SU-DHL-6 (cell line): Measurements from ENCODE around the gene QTRT2.
A peak's percentile ranks its signal among the peaks of the same experiment; 100 is the strongest.

Experiments used
- H2AFZ ChIP-seq: fragments of 200-600 bp; sonication (generic); 2 replicates; pipeline ENCODE4 v1.6.1; 2014; ENCODE audit warnings: low read depth, mild to moderate bottlenecking, moderate library complexity, mixed read lengths, antibody characterized with exemption, low read length; ENCODE audit not compliant: severe bottlenecking
- H3F3A ChIP-seq: fragments of 200-600 bp; shearing (Covaris generic); 2 replicates; pipeline ENCODE4 v1.6.0; 2016; ENCODE audit warnings: antibody characterized with exemption, mild to moderate bottlenecking; ENCODE audit not compliant: insufficient read depth
- H3K27ac ChIP-seq: fragments of 200-600 bp; sonication (generic); 2 replicates; pipeline ENCODE4 v1.5.1; 2016; ENCODE audit warnings: low read depth, mild to moderate bottlenecking, low read length, moderate library complexity, mixed read lengths
- H3K27me3 ChIP-seq: fragments of 200-600 bp; sonication (generic), shearing (Covaris generic); 2 replicates; pipeline ENCODE4 v1.6.0; 2014; ENCODE audit warnings: mild to moderate bottlenecking, low read length
- H3K36me3 ChIP-seq: fragments of 200-600 bp; sonication (generic); 2 replicates; pipeline ENCODE4 v1.6.1; 2014; ENCODE audit warnings: mild to moderate bottlenecking, low read length, mixed read lengths
- H3K4me2 ChIP-seq: fragments of 300-600, 200-600 bp; shearing (Covaris generic), sonication (generic); 2 replicates; pipeline ENCODE4 v1.6.0; 2014; ENCODE audit warnings: low read length, low read depth, mild to moderate bottlenecking; ENCODE audit not compliant: poor library complexity, severe bottlenecking
- H3K4me3 ChIP-seq: fragments of 200-600 bp; sonication (generic); 2 replicates; pipeline ENCODE4 v1.5.1; 2014; ENCODE audit warnings: antibody characterized with exemption, low read length, mild to moderate bottlenecking, mixed read lengths; ENCODE audit not compliant: insufficient read depth, poor library complexity, severe bottlenecking
- H3K79me2 ChIP-seq: fragments of 200-600 bp; sonication (generic); 2 replicates; pipeline ENCODE4 v1.6.1; 2014; ENCODE audit warnings: mild to moderate bottlenecking, low read length, moderate library complexity; ENCODE audit not compliant: insufficient read depth
- H3K9ac ChIP-seq: fragments of 200-600 bp; sonication (generic); 2 replicates; pipeline ENCODE4 v1.7.0; 2014; ENCODE audit warnings: mild to moderate bottlenecking, low read length
- H3K9me2 ChIP-seq: fragments of 200-600 bp; sonication (generic); replicated peaks from 2 replicates; pipeline ENCODE4 v1.6.1; 2014; ENCODE audit warnings: low read length; ENCODE audit not compliant: insufficient read depth
- H3K9me3 ChIP-seq: fragments of 200-600 bp; sonication (generic); 2 replicates; pipeline ENCODE4 v1.6.1; 2014; ENCODE audit warnings: low read length, mixed read lengths; ENCODE audit not compliant: insufficient read depth
- H4K20me1 ChIP-seq: fragments of 200-600 bp; sonication (generic); 2 replicates; pipeline ENCODE4 v1.6.1; 2014; ENCODE audit warnings: low read depth, mild to moderate bottlenecking, antibody characterized with exemption, low read length, moderate library complexity, mixed read lengths
- CTCF ChIP-seq: fragments of 200-600 bp; sonication (generic); IDR thresholded peaks from one replicate; pipeline ENCODE4 v1.5.1; 2017; ENCODE audit warnings: antibody characterized with exemption, mild to moderate bottlenecking, low read length, moderate library complexity; ENCODE audit not compliant: insufficient read depth, poor library complexity, severe bottlenecking
- EZH2phosphoT487 ChIP-seq: fragments of 200-600 bp; sonication (generic), shearing (Covaris generic); conservative IDR thresholded peaks from 2 replicates; pipeline ENCODE4 v1.6.1; 2018; ENCODE audit warnings: mild to moderate bottlenecking, antibody characterized with exemption, low read length, moderate library complexity, mixed read lengths

Gene QTRT2

GRCh38 chr3:114043205-114043604, 13.3 kb upstream of the QTRT2 start:
- no peaks in the 10 kb centered on the region for H3K27me3 ChIP-seq
- no peaks in the 10 kb centered on the region for H3F3A ChIP-seq
- H2AFZ ChIP-seq = no peak overlapping the region
- no peak overlapping the region for H3K4me2 ChIP-seq
- TF ChIP-seq EZH2phosphoT487 = no peak
- no peak for TF ChIP-seq CTCF
- H3K9ac ChIP-seq = no peak overlapping the region
- H4K20me1 ChIP-seq = no peaks in the 10 kb centered on the region
- H3K9me2 ChIP-seq = no peaks in the 10 kb centered on the region
- H3K4me3 ChIP-seq = no peak overlapping the region
- no peaks in the 10 kb centered on the region for H3K36me3 ChIP-seq
- H3K79me2 ChIP-seq = no peaks in the 10 kb centered on the region
- H3K27ac ChIP-seq = no peak overlapping the region
- H3K9me3 ChIP-seq = no peaks in the 10 kb centered on the region

- Histone ChIP-seq H3K27ac (no peak overlapping the region), H3K36me3 (no peaks in the 10 kb centered on the region), H3F3A (0 out of 2 replicates have a peak, but pooled peaks cover 6% of the 10 kb centered on the region), H3K9me2 (no peaks in the 10 kb centered on the region), H3K4me2 (no peak overlapping the region), H3K4me3 (no peak overlapping the region), H3K79me2 (peaks cover 6% of the 10 kb centered on the region), H3K9ac (no peak overlapping the region), H4K20me1 (no peaks in the 10 kb centered on the region), H2AFZ (no peak overlapping the region), H3K27me3 (no peaks in the 10 kb centered on the region), H3K9me3 (no peaks in the 10 kb centered on the region)
- TF ChIP-seq CTCF (no peak), EZH2phosphoT487 (no peak)
These were observed 4.3 kb upstream of the QTRT2 start for GRCh38 chr3:114052216-114052615.

- Histone ChIP-seq H4K20me1 (no peaks in the 10 kb centered on the region), H3K27ac (peak overlapping the region; percentile 33), H3K36me3 (no peaks in the 10 kb centered on the region), H3K4me2 (peak overlapping the region; percentile 96), H3K79me2 (peaks cover 54% of the 10 kb centered on the region), H3K4me3 (peak overlapping the region; percentile 91), H3K9me2 (no peaks in the 10 kb centered on the region), H3K9me3 (no peaks in the 10 kb centered on the region), H3F3A (0 out of 2 replicates have a peak, but pooled peaks cover 6% of the 10 kb centered on the region), H3K27me3 (no peaks in the 10 kb centered on the region), H3K9ac (peak overlapping the region; percentile 71), H2AFZ (peak overlapping the region; percentile 54)
- no peak for TF ChIP-seq CTCF
These were observed 442 bp downstream of the QTRT2 start for GRCh38 chr3:114057011-114057347.

GRCh38 chr3:114058646-114059045, 2.1 kb downstream of the QTRT2 start:
- peaks cover 65% of the 10 kb centered on the region for H3K79me2 ChIP-seq
- no peak overlapping the region for H3K4me3 ChIP-seq
- no peaks in the 10 kb centered on the region for H3K9me2 ChIP-seq
- H3F3A ChIP-seq = 0 out of 2 replicates have a peak, but pooled peaks cover 10% of the 10 kb centered on the region
- H3K27ac ChIP-seq = no peak overlapping the region
- peak overlapping the region; percentile 8 for H3K4me2 ChIP-seq
- no peaks in the 10 kb centered on the region for H3K9me3 ChIP-seq
- no peaks in the 10 kb centered on the region for H3K27me3 ChIP-seq
- TF ChIP-seq EZH2phosphoT487 (no peak), CTCF (no peak)
- H3K9ac ChIP-seq = no peak overlapping the region
- H4K20me1 ChIP-seq = no peaks in the 10 kb centered on the region
- no peak overlapping the region for H2AFZ ChIP-seq
- 0 out of 2 replicates have a peak, but pooled peaks cover 4% of the 10 kb centered on the region for H3K36me3 ChIP-seq
